Right cardiac atrium (tissue), 5 donors: ENCODE results near the gene NPFF. TPM values are rescaled to one million over a fixed set of nuclear protein-coding genes. Genes with fewer than 3 reads are reported as not detected.
"Not testable (repeated sequence)": the region's sequence is repeated elsewhere in the genome, so short reads cannot be mapped to it uniquely, and the experiment has no call there.

Source experiments
- ATAC-seq, 2 donors: fragments of 200-7000 bp; cut with Tn5 transposase; one replicate each; pipeline versions ENCODE4 v1.8.0 to v1.9.1; 2020; ENCODE audit warnings: moderate library complexity in 2 of 2, mild to moderate bottlenecking in 1 of 2
- DNase-seq, 3 donors: peaks; one replicate each; pipeline ENCODE4 v3.0.0-alpha.2; 2020
- H3K27ac ChIP-seq: one replicate; pipeline ENCODE4 v1.5.1; 2013; ENCODE audit warnings: mild to moderate bottlenecking, low read length, control low read depth, moderate library complexity
- H3K27me3 ChIP-seq: one replicate; pipeline ENCODE4 v1.6.1; 2013; ENCODE audit not compliant: control insufficient read depth, insufficient read depth
- H3K4me1 ChIP-seq: one replicate; pipeline ENCODE4 v1.6.1; 2013; ENCODE audit warnings: low read length; ENCODE audit not compliant: control insufficient read depth, insufficient read depth
- H3K4me3 ChIP-seq: one replicate; pipeline ENCODE4 v1.5.1; 2013; ENCODE audit warnings: low read length, control low read depth
- H3K9me3 ChIP-seq: one replicate; pipeline ENCODE4 v1.6.1; 2013; ENCODE audit warnings: low read length; ENCODE audit not compliant: control insufficient read depth
- WGBS: extraction: QIAGEN DNeasy Blood & Tissue Kit; methylation state at CpG from one replicate; pipeline ENCODE4 v1.1.7; 2013; 5-methylcytosine and 5-hydroxymethylcytosine counted together
- intact Hi-C, 4 donors: fragments of 100-400 bp; cut with DNase I; formaldehyde crosslinking; loops; one replicate each; pipeline versions ENCODE4 v1.11.0 to v1.14.0; 2022 to 2023
- polyA plus RNA-seq: library from polyadenylated mRNA; stranded (reverse); fragments of 200-250 nt; gene quantifications from one replicate; pipeline ENCODE4 v1.2.3, GENCODE V29; 2013
- total RNA-seq, 4 donors: library from RNA; stranded (reverse); fragmentation: NEBNext Ultra II Directional; extraction: Animal tissue kit (Norgen Biotek cat#: 25700); gene quantifications; one replicate each; pipeline ENCODE4 v1.2.1, GENCODE V29; 2021
- donor health status: healthy with polysubstance abuse.
- donor health status: DM: no; HTN: yes; CAD: no.
- donor health status: DM: no; HTN: no; CAD: no.
- donor health status: DM: no; HTN: yes; CAD: no; lungs with severe emphysema.
- donor health status: DM: yes; HTN: yes; CAD: no.

NPFF gene
- total and polyA plus RNA-seq, 5 donors, result not detected

DNA sequence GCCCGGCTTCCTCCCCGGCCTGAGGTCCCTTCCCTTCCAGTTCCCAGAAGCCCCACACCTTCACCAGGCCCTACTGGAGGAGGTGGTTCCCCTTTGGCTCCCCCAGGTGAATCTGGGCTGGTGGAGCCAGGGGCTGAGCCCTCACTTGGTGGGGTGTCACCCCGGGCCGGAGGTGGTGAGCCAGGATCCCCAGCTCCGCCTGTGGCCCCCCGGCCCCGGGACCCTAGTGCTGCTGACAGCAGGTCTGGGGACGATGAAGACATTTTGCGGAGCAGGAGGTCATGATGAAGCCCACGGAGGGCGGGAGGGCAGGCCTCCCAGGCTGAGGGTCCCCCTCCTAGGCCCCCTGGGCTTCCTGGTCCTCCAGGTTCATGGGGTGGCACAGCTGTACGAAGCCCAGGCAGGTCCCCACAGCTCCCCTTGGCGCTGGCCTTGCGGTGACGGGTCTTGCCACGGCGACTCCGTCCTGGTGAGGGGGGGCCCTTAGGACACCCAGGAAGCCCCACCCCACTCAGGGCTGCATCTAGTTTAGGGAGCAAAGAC, 24.6 kb downstream of the NPFF start:
- Histone ChIP-seq H3K4me1 (no peaks in the 10 kb centered on the region), H3K9me3 (no peaks in the 10 kb centered on the region), H3K4me3 (no peak overlapping the region), H3K27me3 (no peaks in the 10 kb centered on the region), H3K27ac (no peak overlapping the region)
- ATAC-seq (peak; percentile 23 to 30), DNase-seq (peak in 2 of 3 donors; percentile 37 to 62)
- intact Hi-C loops, result no loop called here
- 70% methylated on average over 18 of the region's 18 CpGs for WGBS

DNA sequence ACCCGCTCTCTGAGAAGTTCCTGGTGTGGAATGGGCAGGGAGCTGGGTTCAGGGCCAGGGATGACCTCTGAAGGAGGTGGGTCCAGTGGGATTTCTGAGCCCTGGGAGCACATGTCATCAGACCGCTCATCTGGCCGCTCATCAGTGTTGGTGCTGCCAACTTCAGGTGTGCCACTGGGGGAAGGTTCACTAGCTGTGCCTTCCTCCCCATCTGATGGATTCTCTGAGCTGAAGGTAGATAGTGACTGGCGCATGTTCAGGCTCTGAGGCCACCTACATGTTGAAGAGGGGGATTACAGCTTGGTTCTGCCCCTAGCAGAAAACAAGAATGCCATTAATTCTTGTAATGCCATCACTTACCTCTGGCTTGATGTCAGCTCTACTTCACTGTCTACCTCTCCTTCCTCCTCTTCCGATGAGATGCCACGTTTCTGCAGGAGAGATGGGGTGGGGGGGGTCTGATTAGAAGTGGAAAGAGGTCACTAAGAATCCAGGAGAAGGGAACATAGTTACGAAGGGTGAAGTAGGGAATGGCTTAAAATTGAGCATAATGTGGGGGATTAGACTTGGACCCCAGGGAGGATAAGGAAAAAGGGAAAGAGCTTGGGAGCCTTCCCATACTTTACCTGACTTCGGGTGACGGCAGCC, 25.2 kb downstream of the NPFF start:
- no peak for ATAC-seq
- WGBS, result 69% methylated on average over 9 of the region's 9 CpGs
- H3K27ac ChIP-seq, result no peak overlapping the region
- H3K27me3 ChIP-seq, result no peaks in the 10 kb centered on the region
- H3K9me3 ChIP-seq, result no peaks in the 10 kb centered on the region
- H3K4me1 ChIP-seq, result no peaks in the 10 kb centered on the region
- intact Hi-C loops, result no loop called here
- no peak overlapping the region for H3K4me3 ChIP-seq
- no peak for DNase-seq

DNA sequence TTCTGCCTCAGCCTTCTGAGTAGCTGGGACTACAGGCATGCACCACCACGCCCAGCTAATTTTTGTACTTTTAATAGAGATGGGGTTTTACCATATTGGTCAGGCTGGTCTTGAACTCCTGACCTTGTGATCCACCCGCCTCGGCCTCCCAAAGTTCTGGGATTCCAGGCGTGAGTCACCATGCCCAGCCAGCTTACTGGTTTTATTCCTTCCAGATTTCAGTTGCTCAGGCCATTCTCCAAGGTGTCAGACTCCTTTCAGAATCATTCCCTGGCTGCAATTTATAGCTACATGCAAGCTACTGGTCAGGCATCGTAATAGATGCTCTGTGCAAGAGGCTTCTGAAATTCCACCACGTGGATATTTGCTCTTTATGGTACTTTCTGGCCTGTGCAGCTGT, 25.8 kb downstream of the NPFF start:
- H3K27ac ChIP-seq, intact Hi-C loops: not testable (repeated sequence)

DNA sequence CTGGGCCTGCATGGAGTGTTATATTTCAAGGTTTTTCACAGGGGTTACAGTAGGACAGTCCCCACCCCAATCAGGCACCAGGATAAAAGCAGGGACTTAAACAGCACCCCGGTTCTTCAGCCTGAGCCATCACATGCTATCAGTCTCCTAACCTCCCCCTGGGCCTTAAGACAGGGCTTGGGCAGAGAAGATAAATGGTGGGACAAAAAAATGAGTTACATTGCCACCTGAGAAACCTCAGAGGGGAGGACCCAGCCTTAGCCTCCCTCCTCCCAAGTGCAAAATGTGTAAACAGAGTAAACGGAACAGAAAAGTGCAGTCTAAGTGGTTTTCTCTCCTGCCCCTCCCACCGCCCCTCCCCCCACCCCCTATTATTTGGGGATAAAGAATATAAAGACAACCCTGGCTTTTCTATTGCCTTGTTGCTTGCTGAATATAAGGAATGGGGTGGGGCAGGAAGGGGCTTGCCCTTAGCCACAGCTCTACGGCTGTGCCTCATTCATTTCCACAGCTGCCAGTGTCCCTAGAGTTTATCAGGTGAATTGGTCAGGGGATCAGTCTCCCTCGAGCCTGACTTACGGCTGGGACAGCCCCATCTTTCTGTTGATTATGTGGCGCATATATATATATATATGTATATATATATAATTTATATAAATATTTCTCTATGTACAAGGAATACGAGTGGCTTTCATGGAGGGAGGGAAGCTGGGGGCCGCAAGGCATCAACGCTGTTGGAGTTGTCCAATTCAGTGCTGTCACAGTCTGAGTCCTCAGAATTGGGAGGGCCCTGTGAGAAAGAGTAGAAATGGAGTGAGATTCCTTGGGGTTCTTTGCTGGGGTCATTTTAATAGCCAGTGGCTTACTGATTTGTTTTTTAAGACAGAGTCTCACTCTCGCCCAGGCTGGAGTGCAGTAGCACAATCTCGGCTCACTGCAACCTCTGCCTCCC, 26.5 kb downstream of the NPFF start:
- DNase-seq (no peak), ATAC-seq (no peak)
- Histone ChIP-seq H3K9me3 (no peaks in the 10 kb centered on the region), H3K27ac (no peak overlapping the region), H3K4me1 (no peaks in the 10 kb centered on the region), H3K4me3 (no peak overlapping the region), H3K27me3 (no peaks in the 10 kb centered on the region)
- intact Hi-C loops, result no loop called here
- WGBS, result 64% methylated on average over 12 of the region's 12 CpGs

More for the DNA sequence above, 25.8 kb downstream of the NPFF start:
- 61% methylated on average over 6 of the region's 6 CpGs for WGBS
- ATAC-seq, DNase-seq, H3K4me3 ChIP-seq, H3K4me1 ChIP-seq, H3K27me3 ChIP-seq, H3K9me3 ChIP-seq: not testable (repeated sequence)

DNA sequence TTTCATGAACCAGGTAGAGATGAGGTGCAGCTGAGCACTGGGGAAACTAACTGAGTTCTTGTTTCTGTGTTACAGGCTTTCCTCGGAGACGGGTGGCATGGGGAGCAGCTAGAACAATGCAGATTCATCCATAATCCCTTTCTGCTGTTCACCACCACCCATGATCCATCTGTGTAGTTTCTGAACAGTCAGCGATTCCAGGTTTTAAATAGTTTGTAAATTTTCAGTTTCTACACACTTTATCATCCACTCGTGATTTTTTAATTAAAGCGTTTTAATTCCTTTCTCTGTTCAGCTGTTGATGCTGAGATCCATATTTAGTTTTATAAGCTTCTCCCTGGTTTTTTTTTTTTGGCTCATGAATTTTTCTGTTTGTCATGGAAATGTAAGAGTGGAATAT, 28.0 kb downstream of the NPFF start:
- intact Hi-C loops, result no loop called here
- WGBS, result 72% methylated on average over 5 of the region's 5 CpGs
- no peaks in the 10 kb centered on the region for H3K9me3 ChIP-seq
- H3K27ac ChIP-seq, result no peak overlapping the region
- ATAC-seq (no peak), DNase-seq (no peak)
- no peaks in the 10 kb centered on the region for H3K27me3 ChIP-seq
- no peaks in the 10 kb centered on the region for H3K4me1 ChIP-seq
- H3K4me3 ChIP-seq, result no peak overlapping the region

DNA sequence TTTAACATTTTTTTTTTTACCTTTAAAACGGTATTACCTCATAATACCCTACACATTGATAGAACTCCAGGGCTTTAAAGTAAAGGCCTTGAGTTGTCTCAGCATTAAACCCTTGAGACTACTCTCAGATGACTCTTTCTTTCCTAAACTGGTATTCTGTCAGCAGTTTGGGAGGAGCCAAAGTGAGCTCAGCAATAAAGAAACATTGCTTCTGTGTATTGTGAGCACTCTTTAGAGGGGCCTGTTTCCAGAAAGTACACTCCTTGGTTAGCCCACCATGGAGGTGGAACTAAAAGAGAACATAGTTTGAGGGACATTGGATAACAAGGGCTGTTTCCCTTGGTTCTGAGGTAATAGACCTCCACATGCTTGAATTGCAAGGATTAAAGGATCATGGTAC, 28.4 kb downstream of the NPFF start:
- intact Hi-C loops, result no loop called here
- WGBS, result 49% methylated on average over 1 of the region's 1 CpG
- no peak for ATAC-seq
- H3K27me3 ChIP-seq, result no peaks in the 10 kb centered on the region
- no peaks in the 10 kb centered on the region for H3K9me3 ChIP-seq
- no peak overlapping the region for H3K4me3 ChIP-seq
- H3K4me1 ChIP-seq, result no peaks in the 10 kb centered on the region
- DNase-seq, result no peak
- H3K27ac ChIP-seq, result no peak overlapping the region

DNA sequence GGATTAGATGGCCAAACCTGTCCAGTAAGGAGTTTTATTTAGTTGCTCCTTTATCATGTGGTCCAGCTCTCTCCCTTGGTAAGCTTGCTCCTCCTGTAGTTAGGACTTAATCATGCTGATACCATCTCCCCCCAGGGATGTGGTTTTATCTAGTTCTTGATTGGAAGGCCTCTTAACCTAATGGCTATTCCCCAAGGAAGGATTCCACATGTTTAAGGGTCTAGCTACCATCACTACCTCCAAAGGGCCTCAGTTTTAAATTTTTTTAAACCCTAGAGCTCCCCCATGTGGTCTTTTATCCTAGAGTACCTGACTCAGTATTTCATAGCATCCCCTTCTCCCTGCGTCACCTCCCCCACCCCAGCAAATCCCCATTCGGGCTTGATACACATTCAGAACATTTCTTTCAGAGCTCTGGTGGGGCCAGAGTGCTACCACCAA, 30.5 kb downstream of the NPFF start:
- WGBS, result 60% methylated on average over 2 of the region's 2 CpGs
- H3K27ac ChIP-seq, result no peak overlapping the region
- peak in 1 of 2 donors; percentile 9 for ATAC-seq
- no peaks in the 10 kb centered on the region for H3K4me1 ChIP-seq
- H3K27me3 ChIP-seq, result no peaks in the 10 kb centered on the region
- no peak for DNase-seq
- intact Hi-C loops, result no loop called here
- H3K4me3 ChIP-seq, result no peak overlapping the region
- H3K9me3 ChIP-seq, result no peaks in the 10 kb centered on the region

DNA sequence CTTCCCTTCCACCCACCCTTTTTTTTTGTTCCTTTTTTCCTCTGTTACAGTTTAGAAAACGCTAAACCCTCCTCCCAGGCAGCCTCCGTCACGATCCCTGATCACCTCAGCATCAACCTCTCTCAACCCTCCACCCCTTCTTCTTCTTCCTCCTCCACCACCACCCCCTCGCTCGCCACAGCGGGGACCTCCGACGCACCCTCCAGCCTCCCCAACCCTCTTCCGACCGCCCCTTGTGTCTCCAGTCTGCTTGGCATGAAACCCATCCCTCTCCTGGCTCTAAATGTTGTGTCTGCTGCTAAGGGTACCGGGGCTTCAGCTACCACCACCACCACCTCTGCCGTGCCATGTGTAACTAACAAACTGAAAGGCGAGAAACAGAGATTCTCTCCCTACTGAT, 32.5 kb downstream of the NPFF start:
- Histone ChIP-seq H3K4me1 (no peaks in the 10 kb centered on the region), H3K9me3 (no peaks in the 10 kb centered on the region), H3K27ac (no peak overlapping the region), H3K27me3 (no peaks in the 10 kb centered on the region), H3K4me3 (no peak overlapping the region)
- ATAC-seq (peak in 1 of 2 donors; percentile 8), DNase-seq (no peak)
- intact Hi-C loops, result no loop called here
- WGBS, result 61% methylated on average over 13 of the region's 13 CpGs

DNA sequence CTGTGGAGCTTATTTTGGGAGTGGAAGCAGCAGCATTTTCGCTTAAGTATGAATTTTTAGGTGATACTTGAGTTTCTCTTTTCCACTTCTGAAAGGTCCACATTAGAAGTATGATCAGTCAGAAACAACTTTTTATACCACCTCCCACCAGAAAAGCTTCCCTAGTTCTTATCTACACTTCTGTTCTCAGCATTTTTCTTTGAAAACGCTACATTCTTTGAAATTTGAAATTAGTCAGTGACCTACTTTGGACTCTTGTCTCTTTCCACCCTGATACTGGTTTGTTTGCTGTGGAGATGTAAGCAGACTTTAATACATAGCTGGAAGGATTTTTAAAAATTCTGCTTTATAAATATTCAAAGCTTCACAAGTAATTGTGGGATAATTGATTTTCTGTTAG, 33.2 kb downstream of the NPFF start:
- ATAC-seq (no peak), DNase-seq (no peak)
- Histone ChIP-seq H3K4me3 (no peak overlapping the region), H3K27ac (no peak overlapping the region), H3K4me1 (no peaks in the 10 kb centered on the region), H3K27me3 (no peaks in the 10 kb centered on the region), H3K9me3 (no peaks in the 10 kb centered on the region)
- intact Hi-C loops, result no loop called here
- WGBS, result 61% methylated on average over 2 of the region's 2 CpGs

DNA sequence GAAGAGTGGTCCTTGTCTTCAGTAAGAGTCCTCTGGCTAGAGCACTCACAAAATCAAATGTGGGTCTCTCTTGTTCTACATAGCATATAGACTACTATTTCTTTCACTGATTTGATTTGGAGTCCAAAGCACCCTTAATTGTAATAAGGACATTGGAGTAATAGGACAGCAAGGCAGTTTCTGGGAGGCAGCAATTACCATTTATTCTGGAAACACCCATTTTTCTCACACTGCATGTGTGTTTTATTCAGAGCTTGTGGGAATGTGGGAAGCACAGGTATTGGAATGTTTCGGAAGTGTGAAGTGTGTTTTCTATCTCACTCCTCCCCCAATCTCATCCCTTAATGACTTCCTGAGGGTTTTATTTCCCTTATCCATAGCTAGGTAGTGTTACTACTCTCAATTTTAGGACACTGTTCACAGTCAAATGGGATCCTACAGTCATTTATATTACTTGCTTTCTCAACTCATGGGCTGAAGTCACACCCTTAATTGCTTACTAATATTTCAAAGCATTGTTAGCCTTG, 35.2 kb downstream of the NPFF start:
- H3K4me3 ChIP-seq, result no peak overlapping the region
- H3K4me1 ChIP-seq, result no peaks in the 10 kb centered on the region
- H3K9me3 ChIP-seq, result no peaks in the 10 kb centered on the region
- DNase-seq (no peak), ATAC-seq (no peak)
- 84% methylated on average over 1 of the region's 1 CpG for WGBS
- no peak overlapping the region for H3K27ac ChIP-seq
- intact Hi-C loops, result no loop called here
- H3K27me3 ChIP-seq, result no peaks in the 10 kb centered on the region

DNA sequence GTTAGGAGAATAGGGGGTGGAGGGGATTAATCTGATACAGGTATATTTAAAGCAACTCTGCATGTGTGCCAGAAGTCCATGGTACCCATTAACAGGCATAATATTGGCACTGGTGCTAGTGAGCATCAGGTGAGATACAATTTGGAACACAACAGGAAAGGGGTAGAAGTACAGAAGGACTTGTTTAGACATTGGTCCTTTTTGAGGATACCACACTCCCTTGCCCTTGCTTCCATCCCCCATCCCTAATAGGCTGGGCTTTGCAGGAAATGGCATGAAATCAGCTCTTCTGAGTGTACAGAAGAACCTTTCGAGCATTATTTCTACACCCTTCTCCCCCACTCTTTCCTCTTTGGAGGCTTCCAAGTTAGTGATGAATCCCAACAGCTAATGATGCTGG, 39.0 kb downstream of the NPFF start:
- Histone ChIP-seq H3K4me1 (no peaks in the 10 kb centered on the region), H3K4me3 (no peak overlapping the region), H3K27ac (no peak overlapping the region), H3K27me3 (no peaks in the 10 kb centered on the region), H3K9me3 (no peaks in the 10 kb centered on the region)
- intact Hi-C loops, result loop anchor here in 1 of 4 donors (2.0 kb wide), 1 partner anchor 13 kb away; no protein-coding TSS in a partner anchor
- DNase-seq, result no peak
- no peak for ATAC-seq
- WGBS, result 52% methylated on average over 1 of the region's 1 CpG
